OCI-M2 (cell line): Measurements from ENCODE around the gene ZDHHC11B.

ENCODE experiments used
- DNase-seq: peaks from one replicate; lab custom pipeline; 2025; ENCODE audit not compliant: unreplicated experiment; lab: John Stamatoyannopoulos, UW

The ZDHHC11B gene

GRCh38 chr5:662751-663435 lies 121.6 kb downstream of the ZDHHC11B start:
- no peak for DNase-seq

GRCh38 chr5:661891-662750 lies 122.4 kb downstream of the ZDHHC11B start:
- no peak for DNase-seq

GRCh38 chr5:660491-661030 lies 124.0 kb downstream of the ZDHHC11B start:
- DNase-seq: no peak
